Measurements from ENCODE around the gene CACHD1.

The CACHD1 gene

DNA sequence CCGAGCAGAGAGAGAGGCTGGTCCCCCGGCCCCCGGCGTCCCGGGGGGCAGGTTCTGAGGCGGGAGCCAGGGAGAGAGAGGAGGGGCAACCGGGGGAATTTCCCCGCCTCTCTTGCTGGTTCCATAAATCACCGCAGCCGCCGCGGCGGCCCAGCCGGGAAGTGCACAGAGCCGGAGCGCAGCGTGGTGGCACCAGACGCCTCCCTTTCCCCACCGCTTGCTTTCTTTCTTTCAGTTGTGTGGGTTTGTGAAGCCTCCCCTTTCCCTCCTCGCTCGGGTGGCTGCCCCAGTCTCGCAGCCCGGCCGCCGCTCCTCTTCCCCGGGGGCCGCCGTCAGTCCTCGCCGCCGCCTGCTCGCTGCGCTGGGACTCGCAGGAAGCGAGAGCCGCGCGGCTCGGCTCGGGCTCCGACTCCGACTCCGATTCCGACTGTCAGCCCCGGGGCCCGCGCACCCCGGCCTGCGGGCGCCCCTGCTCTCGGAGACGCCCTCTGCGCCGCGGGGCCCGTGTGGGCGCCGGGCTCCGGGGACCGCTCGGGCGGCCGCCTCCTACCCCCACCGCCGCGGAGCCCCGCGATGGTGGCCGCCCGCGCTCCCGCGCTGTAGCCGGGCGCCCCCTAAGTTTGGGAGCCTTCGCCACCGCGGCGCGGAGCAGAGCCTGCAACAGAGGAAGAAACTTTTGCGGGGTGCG lies at the start of gene CACHD1:
CACHD1 (plus strand) TSS at position 153 of the 688 bp plus-strand sequence. CDS start 616 bp downstream, outside the sequence.
- FAIRE-seq = no peak
- peak; percentile 68 for DNase-seq (ENCODE audit: insufficient read length, low spot score)

DNA sequence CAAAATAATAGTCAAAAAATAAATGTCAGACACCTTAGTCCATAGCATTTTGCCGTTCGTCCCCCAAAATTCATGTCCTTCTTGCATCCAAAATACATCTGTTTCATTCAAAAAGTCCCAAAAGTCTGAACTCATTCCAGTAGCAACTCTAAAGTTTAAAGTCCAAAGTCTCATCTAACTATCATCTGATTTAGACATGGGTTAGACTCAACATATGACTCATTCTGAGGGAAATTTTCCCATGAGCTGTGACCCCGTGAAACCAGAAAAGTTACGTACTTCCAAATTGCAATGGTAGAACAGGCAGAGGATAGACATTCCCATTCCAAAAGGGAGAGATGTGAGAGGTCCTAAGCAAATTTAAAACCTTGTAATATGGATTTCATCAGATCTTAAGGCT lies 48.6 kb upstream of the CACHD1 start:
- DNase-seq (ENCODE audit: insufficient read length, low spot score) (no peak), FAIRE-seq (no peak)

DNA sequence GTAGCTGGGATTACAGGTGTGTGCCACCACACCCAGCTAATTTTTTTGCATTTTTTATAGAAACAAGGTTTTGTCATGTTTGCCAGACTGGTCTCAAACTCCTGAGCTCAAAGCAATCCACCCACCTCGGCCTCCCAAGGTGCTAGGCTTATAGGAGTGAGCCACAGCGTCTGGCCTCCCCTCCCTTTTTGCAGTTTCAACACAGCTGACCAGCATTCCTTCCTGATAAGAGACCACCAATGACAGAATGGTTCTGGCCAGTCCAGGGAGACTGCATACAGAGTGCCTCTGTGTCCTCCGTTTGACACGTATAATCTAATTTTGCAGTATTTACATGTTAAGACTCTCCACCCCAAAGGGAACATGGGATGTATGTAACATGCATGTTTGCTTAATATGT lies 46.4 kb upstream of the CACHD1 start:
- DNase-seq (ENCODE audit: insufficient read length, low spot score) = no peak
- no peak for FAIRE-seq

DNA sequence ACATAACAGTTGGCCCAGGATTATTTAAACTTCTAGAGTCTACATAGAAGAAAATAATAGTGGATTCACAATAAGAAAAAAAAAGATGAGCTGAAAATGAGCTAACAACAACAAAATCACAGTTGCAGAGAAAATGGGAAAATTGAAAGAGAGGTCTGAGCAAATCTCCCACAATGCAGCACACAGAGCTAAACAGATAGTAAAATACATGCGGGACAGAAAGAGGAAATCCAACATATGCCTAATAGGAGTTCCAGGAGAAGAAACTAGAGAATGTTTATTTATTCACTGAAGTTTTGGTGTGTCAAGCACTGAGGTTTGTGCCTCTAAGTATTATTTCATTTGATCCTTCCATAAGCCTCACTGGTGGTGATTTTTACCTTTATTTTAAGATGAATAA lies 45.5 kb upstream of the CACHD1 start:
- DNase-seq (ENCODE audit: insufficient read length, low spot score) = no peak
- no peak for FAIRE-seq

DNA sequence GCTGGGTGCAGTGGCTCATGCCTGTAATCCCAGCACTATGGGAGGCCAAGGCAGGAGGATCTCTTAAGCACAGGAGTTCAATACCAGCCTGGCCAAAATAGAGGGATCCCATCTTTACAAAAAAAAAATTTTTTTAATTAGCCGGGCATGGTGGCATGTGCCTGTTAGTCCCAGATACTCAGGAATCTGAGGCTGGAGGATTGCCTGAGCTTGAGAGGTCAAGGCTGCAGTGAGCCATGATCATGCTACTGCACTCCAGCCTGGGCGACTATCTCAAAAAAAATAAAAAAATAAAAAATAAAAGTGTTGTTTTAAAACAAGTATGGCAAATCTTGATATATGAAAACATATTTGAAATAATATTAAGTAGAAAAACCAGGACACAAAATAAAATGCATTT lies 44.4 kb upstream of the CACHD1 start:
- FAIRE-seq = no peak
- no peak for DNase-seq (ENCODE audit: insufficient read length, low spot score)

DNA sequence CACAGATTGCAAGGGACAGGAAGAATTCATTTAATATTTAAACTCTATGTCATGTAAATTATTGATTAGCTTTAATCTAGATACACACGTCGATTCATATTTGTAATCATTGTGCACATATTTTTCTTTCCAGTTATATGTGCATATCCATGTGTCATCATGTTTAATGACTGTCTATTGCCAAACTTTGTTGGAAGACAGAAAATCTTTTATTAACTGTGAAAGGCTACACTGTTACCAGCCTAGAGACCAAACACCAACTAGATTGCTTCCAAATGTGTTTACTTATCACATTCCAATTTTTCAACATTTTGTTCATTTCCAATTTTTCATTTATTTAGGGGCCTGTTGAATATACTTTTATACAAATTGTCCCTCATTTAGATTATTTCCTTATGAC lies 43.2 kb upstream of the CACHD1 start:
- FAIRE-seq (no peak), DNase-seq (ENCODE audit: insufficient read length, low spot score) (no peak)

DNA sequence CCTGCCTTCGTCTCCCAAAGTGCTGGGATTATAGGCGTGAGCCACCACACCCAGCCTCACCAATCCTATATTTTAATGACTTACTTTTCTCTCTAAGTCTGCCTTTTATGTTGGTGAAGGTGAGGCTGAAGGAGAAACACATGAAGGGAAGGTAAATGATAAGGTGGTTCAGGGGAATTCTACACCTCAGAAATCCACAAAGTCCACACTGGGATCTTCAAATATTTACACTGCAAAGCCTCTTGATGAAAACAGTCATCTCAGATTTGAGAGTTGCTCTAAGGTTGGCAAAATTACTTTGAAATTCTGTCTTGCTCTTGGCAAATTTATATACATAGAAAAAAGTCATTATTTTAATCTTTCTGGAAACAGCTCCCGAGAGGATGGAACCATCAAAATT lies 42.0 kb upstream of the CACHD1 start:
- DNase-seq (ENCODE audit: insufficient read length, low spot score) = no peak

DNA sequence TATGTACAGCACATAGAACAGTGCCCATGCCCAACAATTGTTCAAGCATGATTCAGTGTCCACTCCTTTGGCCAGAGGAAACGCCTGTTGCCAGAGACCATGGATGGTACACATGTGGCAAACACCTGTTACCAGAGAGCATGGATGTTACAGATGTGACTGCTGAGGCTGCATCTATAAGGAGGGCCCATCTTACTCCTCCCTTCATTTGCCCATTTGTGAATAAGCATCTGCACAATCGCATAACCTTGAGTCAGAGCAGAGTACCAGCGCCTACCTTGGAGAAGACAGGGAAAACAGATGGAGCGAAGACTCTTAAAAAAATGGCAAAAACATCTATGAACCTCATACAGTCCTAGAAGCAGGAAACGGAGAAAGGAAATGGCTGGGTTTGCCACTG lies 36.6 kb upstream of the CACHD1 start:
- no peak for FAIRE-seq

More for the DNA sequence above, 42.0 kb upstream of the CACHD1 start:
- FAIRE-seq = no peak

DNA sequence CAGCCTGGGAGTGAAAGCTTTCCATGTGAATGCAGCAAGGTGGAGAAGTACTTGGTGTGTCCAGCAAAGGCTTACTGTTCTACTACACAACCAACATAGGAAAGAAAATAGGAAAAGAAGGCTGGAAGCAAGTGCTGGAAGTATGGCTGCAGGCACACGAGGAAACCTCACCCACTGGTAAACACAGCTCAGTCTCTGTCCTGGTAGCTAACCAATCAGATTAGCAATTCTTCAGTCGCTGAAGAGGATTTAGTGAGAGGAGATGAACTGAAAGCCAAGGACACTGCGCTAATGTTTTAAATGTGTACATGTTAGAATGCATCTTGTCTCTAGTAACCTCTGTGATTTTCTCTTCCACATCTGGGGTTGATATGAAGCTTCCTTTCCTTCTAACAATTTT lies 36.2 kb upstream of the CACHD1 start:
- DNase-seq (ENCODE audit: insufficient read length, low spot score) = no peak

More for the DNA sequence above, 36.6 kb upstream of the CACHD1 start:
- DNase-seq (ENCODE audit: insufficient read length, low spot score) = no peak

DNA sequence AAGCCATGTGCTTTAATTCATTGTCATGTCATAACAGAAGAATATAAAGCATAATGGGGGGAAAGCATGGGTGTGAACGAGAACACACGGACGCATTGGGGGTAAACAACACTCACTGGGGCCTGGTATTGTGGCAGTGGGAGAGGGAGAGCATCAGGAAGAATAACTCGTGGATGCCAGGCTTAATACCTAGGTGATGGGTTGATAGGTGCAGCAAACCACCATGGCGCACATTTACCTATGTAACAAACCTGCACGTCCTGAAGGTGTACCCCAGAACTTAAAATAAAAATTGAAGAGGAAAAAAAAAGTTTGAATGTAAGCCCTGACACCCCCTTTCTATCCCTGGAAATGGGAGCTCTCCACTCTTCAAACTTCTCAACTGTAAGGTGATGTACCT lies 34.9 kb upstream of the CACHD1 start:
- DNase-seq (ENCODE audit: insufficient read length, low spot score) (no peak), FAIRE-seq (no peak)

More for the DNA sequence above, 36.2 kb upstream of the CACHD1 start:
- no peak for FAIRE-seq

DNA sequence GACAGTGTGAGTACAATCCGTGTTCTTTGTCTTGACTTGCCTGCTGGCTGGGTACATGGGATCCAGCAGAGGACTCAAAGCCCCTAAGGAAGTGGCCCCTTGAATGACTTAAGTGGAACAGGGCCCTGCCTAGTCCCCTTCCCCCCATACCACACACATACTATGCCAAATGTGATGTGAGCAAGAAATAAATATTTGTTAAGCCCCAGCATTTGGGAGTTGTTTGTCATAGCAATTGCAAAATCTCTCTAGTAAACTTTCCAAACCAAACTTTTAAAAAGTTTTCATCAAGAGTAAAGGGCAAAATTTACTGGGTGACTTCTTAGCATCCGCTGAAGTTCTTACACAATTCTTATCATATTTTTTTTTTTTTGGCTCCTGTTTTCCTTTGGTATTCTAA lies 32.5 kb upstream of the CACHD1 start:
- FAIRE-seq (no peak), DNase-seq (ENCODE audit: insufficient read length, low spot score) (no peak)

DNA sequence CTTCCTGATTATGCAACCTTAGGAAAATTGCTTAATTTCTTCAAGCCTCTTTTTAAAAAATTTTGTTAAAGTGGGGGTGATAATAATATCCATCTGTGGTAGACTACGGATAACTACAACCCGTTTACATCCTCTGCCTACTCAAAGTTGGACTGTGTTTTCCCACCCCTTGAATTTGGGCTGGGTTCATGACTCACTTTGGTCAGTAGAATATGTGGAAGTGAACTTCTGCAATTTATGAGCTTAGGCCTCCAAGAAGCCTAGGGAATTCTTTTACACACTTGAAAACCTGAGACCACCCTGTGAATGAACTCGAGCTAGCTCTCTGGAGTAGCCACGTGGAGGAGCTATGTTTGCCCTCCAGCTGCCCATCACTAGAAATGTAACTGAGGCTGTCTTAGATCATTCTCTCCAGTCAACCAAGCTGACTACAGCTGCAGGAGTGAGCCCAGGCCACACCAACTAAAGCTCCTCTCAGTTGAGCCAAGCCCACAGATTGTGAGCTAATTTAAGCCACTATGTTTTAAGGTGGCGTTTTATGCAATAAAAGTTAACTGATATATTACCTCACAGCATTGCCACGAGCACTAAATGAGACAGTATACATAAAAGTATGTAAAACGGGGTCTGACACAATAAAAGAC lies 29.6 kb upstream of the CACHD1 start:
- DNase-seq (ENCODE audit: insufficient read length, low spot score) = no peak
- no peak for FAIRE-seq

DNA sequence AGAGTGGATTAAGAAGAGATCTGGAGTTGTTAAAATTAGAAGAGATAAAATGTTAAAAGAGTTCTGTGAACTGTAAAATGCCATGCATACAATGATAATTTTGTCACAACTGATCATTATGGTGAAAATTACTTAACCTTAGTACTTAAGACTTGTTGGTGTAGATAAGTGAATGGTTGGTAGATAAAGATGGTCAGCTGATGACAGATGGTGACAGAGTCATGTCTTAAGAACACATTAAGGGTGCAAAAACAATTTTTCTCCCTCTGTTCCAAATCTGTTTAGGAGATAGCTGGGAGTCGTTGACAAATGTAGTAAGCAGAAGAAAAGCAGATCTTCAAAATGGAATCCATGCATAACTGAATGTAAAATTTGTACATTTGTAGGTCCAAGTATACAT lies 18.5 kb upstream of the CACHD1 start:
- FAIRE-seq (no peak), DNase-seq (ENCODE audit: insufficient read length, low spot score) (no peak)

DNA sequence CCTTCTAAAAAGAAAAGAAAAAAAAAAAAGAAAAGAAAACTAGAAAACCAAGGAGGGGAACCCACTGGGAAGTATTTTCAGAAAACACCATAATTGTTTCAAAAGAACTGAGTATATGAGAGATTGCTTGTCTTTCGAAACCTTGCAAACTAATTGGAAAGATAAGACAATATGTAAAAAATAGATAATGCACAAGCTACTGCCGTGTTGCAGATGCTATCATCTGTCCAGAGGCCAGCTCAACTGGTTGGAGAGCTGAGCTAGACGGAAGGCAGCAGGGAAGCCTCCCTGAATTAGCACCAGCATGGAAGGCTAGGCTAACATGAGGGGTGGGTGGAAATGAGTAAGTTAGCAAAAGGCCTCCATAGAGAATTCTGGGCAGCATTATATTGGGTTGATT lies 16.2 kb upstream of the CACHD1 start:
- FAIRE-seq = no peak
- DNase-seq (ENCODE audit: insufficient read length, low spot score) = no peak

DNA sequence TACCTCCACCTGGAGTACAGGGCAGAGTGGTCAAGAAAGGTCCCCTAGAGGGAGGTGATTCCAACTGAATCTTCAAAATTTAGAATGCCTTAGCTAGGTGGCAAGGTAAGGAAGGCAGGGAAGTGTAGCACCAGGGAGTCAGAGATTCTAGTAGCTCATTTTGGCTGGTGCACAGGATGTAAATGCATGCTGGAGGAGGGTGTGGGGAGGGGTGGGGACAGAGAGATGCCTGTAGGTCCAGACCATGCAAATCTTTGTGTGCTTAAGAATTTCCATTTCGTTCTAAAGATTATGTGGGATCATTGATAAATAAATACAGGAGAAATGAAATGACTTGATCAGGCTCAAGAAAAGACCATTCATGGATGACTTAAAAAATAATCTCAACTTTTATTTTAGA lies 11.0 kb upstream of the CACHD1 start:
- FAIRE-seq = no peak

DNA sequence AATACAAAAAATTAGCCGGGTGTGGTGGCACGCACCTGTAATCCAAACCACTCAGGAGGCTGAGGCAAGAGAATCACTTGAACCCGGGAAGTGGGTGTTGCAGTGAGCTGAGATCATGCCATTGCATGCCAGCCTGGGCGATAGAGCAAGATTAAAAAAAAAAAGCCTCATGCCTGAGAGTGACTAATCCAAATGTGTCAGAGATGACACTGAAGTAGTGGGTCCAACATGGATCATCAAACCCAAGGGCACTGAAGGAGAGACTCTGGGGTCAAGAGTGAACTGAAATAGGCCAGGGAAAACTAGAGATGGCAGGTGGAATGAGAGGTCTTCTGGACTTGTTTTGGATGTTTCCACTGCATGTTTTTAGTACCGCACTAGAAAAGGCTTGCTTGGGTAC lies 10.2 kb upstream of the CACHD1 start:
- DNase-seq (ENCODE audit: insufficient read length, low spot score) (no peak), FAIRE-seq (no peak)

More for the DNA sequence above, 11.0 kb upstream of the CACHD1 start:
- no peak for DNase-seq (ENCODE audit: insufficient read length, low spot score)

DNA sequence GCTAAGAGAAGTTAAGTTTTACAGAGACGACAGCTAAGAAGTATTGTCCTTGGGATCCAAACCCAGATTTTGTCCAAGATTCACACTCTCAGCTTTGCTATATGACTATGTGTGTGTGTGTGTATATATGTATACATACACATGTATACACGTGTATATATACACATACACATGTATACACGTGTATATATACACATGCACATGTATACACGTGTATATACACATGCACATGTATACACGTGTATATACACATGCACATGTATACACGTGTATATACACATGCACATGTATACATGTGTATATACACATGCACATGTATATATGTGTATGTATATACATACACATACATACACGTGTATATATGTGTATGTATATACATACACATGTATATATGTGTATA lies 3.9 kb upstream of the CACHD1 start:
- DNase-seq (ENCODE audit: insufficient read length, low spot score) = no peak
- FAIRE-seq = peak; percentile 31

DNA sequence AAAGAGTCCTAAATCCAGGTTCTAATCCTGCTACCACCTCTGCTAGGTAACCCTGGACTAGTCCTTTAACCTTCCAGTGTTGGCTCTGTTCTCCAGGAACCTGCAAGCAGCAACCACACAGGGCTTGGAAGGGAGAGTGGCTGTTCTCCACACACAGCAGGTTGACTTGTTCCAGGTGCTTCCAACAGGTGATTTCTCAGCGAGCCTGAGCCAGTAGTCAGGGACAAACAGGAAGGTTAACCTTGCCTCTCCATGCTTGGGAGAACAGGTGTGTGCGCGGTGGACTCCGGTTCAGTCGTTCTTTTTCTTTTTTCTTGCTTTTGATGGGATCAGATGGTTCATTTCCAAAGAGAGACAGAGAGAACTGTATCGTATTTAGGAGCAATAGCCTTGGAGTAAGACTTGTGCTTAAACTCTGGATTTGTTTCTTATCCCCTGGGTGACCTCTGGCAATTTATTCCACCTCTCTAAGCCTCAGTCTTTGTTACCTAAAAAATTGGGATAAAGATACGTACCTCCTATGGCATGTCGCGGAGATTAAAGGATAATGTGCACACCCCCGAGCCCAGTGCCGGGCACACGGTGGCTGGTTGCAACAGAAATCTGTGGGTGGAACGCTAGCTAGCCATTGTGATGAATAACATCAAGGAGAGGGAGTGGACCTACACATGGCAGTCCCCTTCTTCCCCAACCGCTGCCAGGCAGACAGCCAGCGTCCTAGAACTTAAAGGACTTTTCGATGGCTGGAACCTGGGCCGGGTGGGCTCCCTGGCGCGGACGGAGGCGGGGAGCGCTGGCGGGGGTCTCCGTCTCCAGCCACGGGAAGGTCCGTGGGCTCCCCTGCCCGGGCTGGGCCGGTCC lies 583 bp upstream of the CACHD1 start:
- DNase-seq (ENCODE audit: insufficient read length, low spot score) (no peak), FAIRE-seq (no peak)

DNA sequence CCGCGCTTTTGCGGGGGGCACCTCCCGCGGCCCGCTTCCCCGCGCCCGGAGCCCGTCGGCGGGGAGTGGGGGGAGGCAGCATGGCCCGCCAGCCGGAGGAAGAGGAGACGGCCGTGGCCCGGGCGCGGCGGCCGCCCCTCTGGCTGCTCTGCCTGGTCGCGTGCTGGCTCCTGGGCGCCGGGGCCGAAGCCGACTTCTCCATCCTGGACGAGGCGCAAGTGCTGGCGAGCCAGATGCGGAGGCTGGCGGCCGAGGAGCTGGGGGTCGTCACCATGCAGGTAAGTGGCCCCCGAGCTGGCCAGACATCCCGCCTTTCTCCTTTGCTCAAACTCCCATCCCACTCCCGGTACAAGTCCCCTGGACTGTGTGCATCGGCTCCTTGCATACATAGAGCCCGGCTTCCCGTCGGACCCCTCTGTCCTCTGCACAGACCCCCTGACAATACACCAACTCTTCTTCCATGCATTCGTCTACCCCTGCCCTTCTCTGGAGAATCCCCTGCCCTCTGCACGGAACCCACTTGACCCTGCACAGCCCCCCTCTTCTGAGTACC lies 812 bp downstream of the CACHD1 start:
- FAIRE-seq = no peak
- DNase-seq (ENCODE audit: insufficient read length, low spot score) = peak; percentile 6

DNA sequence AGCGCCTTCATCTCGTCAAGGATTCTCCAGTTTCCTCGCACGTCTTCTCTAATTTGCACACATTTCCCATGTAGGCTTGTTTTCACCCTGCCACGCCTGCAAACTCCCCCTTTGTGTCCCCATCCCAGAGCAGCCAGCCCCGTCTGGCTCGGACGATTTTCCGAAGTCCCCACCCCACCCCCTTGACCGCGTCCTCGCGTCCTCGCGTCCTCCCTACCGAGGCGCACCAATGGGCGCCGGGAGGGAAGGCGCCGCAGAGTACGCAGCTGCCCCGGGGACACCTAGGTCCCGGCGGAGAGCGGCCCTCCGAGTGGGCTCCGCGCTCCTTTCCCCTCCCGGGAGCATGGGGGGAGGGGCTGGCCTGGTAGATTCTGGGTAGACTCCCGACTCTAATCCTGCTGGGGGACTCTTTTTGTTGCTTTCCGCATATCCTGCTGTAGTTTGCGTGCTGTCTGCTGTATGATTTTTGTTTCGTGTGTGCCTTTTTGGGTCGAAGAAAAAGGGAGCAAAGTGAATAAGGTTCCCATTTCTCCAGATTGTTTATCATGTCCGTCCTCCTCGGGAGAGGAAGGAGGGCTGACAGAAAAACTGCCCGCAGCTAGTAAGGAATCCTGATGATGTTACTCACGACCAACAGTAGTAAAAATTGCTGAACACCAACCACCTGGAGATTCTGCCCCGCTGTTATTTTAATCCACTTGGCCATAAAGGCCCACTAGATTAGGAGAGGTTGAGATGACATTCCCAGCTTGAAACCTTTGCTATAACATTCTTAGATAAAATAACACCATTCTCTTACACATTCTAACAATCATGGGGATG lies 1.5 kb downstream of the CACHD1 start:
- FAIRE-seq (no peak), DNase-seq (ENCODE audit: insufficient read length, low spot score) (peak; percentile 35)

DNA sequence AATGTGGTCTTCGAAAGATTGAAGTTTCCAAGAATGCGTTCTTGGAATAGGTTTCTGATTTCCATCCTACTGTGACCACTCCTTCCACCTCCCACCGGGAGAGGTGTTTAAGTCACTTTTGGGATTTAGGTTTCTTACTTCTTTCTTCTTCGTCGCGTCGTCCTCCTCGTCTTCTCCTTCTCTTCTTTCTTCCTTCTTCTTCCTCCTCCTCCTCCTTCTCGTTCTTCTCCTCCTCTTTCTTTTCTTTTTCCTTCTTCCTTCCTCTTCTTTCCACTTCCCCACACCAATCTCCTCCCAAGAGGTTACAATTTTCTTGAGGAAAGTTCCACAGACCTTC lies 2.1 kb downstream of the CACHD1 start:
- FAIRE-seq (no peak), DNase-seq (ENCODE audit: insufficient read length, low spot score) (no peak)
